ENCODE measurements around the gene KRTAP3-2. TPM values are rescaled to one million over a fixed set of nuclear protein-coding genes. Genes with fewer than 3 reads are reported as not detected.

Gene KRTAP3-2
- total RNA-seq, 4 donors from 2014 or later = not detected

DNA sequence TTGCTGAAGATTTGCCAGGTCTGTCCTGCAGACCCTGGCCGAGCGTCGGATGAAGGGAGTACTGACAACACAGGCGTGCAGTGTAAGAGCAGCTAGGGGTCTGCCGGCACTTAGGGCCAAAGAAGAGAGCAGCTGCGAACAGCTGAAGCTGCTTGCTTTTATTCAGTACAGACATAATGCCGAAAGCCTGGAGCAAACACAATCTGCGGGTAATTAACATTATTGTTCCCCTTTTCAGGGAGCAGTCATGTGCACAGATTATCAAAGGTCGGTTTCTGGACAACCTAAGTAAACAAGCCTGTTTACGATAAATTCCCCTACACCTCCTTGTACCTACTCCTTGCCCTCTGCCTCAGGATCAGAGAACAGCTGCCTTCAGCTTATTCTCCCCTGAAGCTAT is 50.3 kb downstream of the KRTAP3-2 start:
- Histone ChIP-seq H3K36me3 (no peaks in the 10 kb centered on the region), H3K4me1 (peaks cover 13 to 14% of the 10 kb centered on the region in 2 donors), H3K9me3 (no peaks in the 10 kb centered on the region), H3K4me3 (no peak overlapping the region), H3K27me3 (peaks cover 3 to 15% (median 8%) of the 10 kb centered on the region in 3 donors), H3K27ac (no peak overlapping the region)
- ATAC-seq (no peak), DNase-seq (no peak)
- in situ Hi-C loops (cut with MboI; ENCODE audit: low sequenced_read_pairs in 4 of 4) (no loop called here), intact Hi-C loops (cut with DNase I; ENCODE audit: low total_unique reads) (no loop called here)
- TF ChIP-seq, protein P1, sequence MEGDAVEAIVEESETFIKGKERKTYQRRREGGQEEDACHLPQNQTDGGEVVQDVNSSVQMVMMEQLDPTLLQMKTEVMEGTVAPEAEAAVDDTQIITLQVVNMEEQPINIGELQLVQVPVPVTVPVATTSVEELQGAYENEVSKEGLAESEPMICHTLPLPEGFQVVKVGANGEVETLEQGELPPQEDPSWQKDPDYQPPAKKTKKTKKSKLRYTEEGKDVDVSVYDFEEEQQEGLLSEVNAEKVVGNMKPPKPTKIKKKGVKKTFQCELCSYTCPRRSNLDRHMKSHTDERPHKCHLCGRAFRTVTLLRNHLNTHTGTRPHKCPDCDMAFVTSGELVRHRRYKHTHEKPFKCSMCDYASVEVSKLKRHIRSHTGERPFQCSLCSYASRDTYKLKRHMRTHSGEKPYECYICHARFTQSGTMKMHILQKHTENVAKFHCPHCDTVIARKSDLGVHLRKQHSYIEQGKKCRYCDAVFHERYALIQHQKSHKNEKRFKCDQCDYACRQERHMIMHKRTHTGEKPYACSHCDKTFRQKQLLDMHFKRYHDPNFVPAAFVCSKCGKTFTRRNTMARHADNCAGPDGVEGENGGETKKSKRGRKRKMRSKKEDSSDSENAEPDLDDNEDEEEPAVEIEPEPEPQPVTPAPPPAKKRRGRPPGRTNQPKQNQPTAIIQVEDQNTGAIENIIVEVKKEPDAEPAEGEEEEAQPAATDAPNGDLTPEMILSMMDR (IDR thresholded peaks at IDR 0.05 in 4 of 5, conservative IDR thresholded peaks at IDR 0.05 in 1 of 5) = no peak
- TF ChIP-seq POLR2A (IDR thresholded peaks at IDR 0.05) = no peak

Other genes starting within 250 kb of the KRTAP3-2 start
- gene KRT25, start 244.6 kb downstream of the KRTAP3-2 start, total RNA-seq = not detected
- not detected for gene KRT26, start 227.7 kb downstream of the KRTAP3-2 start, total RNA-seq
- not detected for gene KRT27, start 217.4 kb downstream of the KRTAP3-2 start, total RNA-seq
- not detected for gene KRT28, start 199.9 kb downstream of the KRTAP3-2 start, total RNA-seq
- 10 to 100 TPM in 2 of 4 donors, 1 to 10 TPM in 1, under 1 TPM in 1; 0.20 to 21.9 (median 9.4) TPM for gene KRT10, start 177.3 kb downstream of the KRTAP3-2 start, total RNA-seq
- not detected for gene KRT12, start 132.7 kb downstream of the KRTAP3-2 start, total RNA-seq
- gene KRT20, start 114.7 kb downstream of the KRTAP3-2 start, total RNA-seq = 1 to 10 TPM in 1 of 4 donors, not detected in 3; 2.7 TPM
- under 1 TPM in 1 of 4 donors, not detected in 3; 0.42 TPM for gene KRT23, start 62.3 kb downstream of the KRTAP3-2 start, total RNA-seq
- gene KRT39, start 33.0 kb downstream of the KRTAP3-2 start, total RNA-seq = not detected
- gene KRT40, start 15.6 kb downstream of the KRTAP3-2 start, total RNA-seq = not detected
- not detected for gene KRTAP3-3, start 5.7 kb downstream of the KRTAP3-2 start, total RNA-seq
- gene KRTAP3-1, start 9.2 kb upstream of the KRTAP3-2 start, total RNA-seq = not detected
- not detected for gene KRTAP1-5, start 27.3 kb upstream of the KRTAP3-2 start, total RNA-seq
- not detected for gene KRTAP1-4, start 30.3 kb upstream of the KRTAP3-2 start, total RNA-seq
- not detected for gene KRTAP1-3, start 35.0 kb upstream of the KRTAP3-2 start, total RNA-seq
- gene KRTAP1-1, start 41.5 kb upstream of the KRTAP3-2 start, total RNA-seq = not detected
- gene KRTAP2-1, start 47.4 kb upstream of the KRTAP3-2 start, total RNA-seq = not detected
- gene KRTAP2-2, start 55.3 kb upstream of the KRTAP3-2 start, total RNA-seq = not detected
- not detected for gene KRTAP2-3, start 60.2 kb upstream of the KRTAP3-2 start, total RNA-seq
- gene KRTAP2-4, start 66.0 kb upstream of the KRTAP3-2 start, total RNA-seq = not detected
- not detected for gene KRTAP4-7, start 84.2 kb upstream of the KRTAP3-2 start, total RNA-seq
- gene KRTAP4-8, start 98.2 kb upstream of the KRTAP3-2 start, total RNA-seq = not detected
- gene KRTAP4-16, start 102.3 kb upstream of the KRTAP3-2 start, total RNA-seq = not detected
- not detected for gene KRTAP4-9, start 105.5 kb upstream of the KRTAP3-2 start, total RNA-seq
- not detected for gene KRTAP4-11, start 118.5 kb upstream of the KRTAP3-2 start, total RNA-seq
- gene KRTAP4-12, start 124.3 kb upstream of the KRTAP3-2 start, total RNA-seq = not detected
- not detected for gene KRTAP4-6, start 140.6 kb upstream of the KRTAP3-2 start, total RNA-seq
- not detected for gene KRTAP4-5, start 149.9 kb upstream of the KRTAP3-2 start, total RNA-seq
- not detected for gene KRTAP4-4, start 160.8 kb upstream of the KRTAP3-2 start, total RNA-seq
- gene KRTAP4-3, start 168.3 kb upstream of the KRTAP3-2 start, total RNA-seq = not detected
- gene KRTAP4-2, start 178.3 kb upstream of the KRTAP3-2 start, total RNA-seq = not detected
- gene KRTAP4-1, start 185.0 kb upstream of the KRTAP3-2 start, total RNA-seq = not detected
- gene KRTAP9-1, start 190.0 kb upstream of the KRTAP3-2 start, total RNA-seq = not detected
- not detected for gene KRTAP9-2, start 226.7 kb upstream of the KRTAP3-2 start, total RNA-seq
- not detected for gene KRTAP9-3, start 232.5 kb upstream of the KRTAP3-2 start, total RNA-seq
- gene KRTAP9-8, start 238.1 kb upstream of the KRTAP3-2 start, total RNA-seq = not detected
- not detected for gene KRTAP9-4, start 249.8 kb upstream of the KRTAP3-2 start, total RNA-seq